ENCODE results near the gene MXI1.

GRCh38 chr10:110286841-110287240, 79.4 kb downstream of the MXI1 start:
- no peak for TF ChIP-seq POLR2AphosphoS5 (IDR thresholded peaks at IDR 0.05; ENCODE audit: low read depth)
- no peak for TF ChIP-seq CTCF (IDR thresholded peaks at IDR 0.05; ENCODE audit: insufficient read depth, low read length)
- TF ChIP-seq GABPA (IDR thresholded peaks at IDR 0.05; ENCODE audit: low read depth) = no peak
- no peak for TF ChIP-seq REST (IDR thresholded peaks at IDR 0.05; ENCODE audit: insufficient replicate concordance, low read depth)
- TF ChIP-seq SPI1 (IDR thresholded peaks at IDR 0.05; ENCODE audit: borderline replicate concordance, low read depth) = no peak
